ENCODE data around the gene ZNF526.

- TF ChIP-seq POLR2A (IDR thresholded peaks at IDR 0.05; ENCODE audit: low read length), result no peak
- no peak for TF ChIP-seq GATA1 (IDR thresholded peaks at IDR 0.05; ENCODE audit: low read depth, low read length)
Observed at GRCh38 chr19:42191855-42192254, 28.3 kb upstream of the ZNF526 start.

Measured in erythroblast (primary cell).